GM18907 (cell line): Measurements from ENCODE around the gene GALNT14.

Experiments used
- ATAC-seq: cut with Tn5 transposase; IDR thresholded peaks from one replicate; pipeline ENCODE4 v1.9.1; 2021; ENCODE audit warnings: mild to moderate bottlenecking, moderate library complexity; ENCODE audit not compliant: unreplicated experiment

GALNT14 gene

GRCh38 chr2:31058096-31059035 is 79.9 kb downstream of the GALNT14 start:
- no peak for ATAC-seq

DNA sequence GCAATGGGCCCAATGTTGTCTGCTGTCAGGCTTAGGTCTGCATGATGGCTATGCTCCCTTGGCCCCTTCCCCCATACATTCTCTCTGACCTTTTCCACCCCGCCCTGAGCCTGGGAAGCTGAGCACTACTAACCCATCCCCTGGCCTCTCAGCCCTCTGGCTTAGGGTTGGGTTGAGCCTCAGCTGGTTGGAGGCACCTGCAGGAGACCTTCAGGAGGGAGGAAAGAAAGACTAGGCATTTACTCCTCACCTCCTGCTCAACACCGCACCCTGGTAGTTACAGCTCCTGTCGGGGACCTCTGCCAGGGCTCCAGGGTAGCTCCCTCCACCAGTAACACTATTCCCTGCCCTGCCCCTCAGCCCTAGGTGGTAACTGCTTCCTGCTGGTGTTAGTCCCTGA is 80.5 kb downstream of the GALNT14 start:
- ATAC-seq, result no peak

GRCh38 chr2:31055938-31056337 is 82.3 kb downstream of the GALNT14 start:
- no peak for ATAC-seq

GRCh38 chr2:31054842-31055388 is 83.3 kb downstream of the GALNT14 start:
- ATAC-seq, result no peak

GRCh38 chr2:31053929-31054782 is 84.1 kb downstream of the GALNT14 start:
- ATAC-seq, result no peak

- ATAC-seq, result no peak
Observed at GRCh38 chr2:31052284-31052683, 86.0 kb downstream of the GALNT14 start.

DNA sequence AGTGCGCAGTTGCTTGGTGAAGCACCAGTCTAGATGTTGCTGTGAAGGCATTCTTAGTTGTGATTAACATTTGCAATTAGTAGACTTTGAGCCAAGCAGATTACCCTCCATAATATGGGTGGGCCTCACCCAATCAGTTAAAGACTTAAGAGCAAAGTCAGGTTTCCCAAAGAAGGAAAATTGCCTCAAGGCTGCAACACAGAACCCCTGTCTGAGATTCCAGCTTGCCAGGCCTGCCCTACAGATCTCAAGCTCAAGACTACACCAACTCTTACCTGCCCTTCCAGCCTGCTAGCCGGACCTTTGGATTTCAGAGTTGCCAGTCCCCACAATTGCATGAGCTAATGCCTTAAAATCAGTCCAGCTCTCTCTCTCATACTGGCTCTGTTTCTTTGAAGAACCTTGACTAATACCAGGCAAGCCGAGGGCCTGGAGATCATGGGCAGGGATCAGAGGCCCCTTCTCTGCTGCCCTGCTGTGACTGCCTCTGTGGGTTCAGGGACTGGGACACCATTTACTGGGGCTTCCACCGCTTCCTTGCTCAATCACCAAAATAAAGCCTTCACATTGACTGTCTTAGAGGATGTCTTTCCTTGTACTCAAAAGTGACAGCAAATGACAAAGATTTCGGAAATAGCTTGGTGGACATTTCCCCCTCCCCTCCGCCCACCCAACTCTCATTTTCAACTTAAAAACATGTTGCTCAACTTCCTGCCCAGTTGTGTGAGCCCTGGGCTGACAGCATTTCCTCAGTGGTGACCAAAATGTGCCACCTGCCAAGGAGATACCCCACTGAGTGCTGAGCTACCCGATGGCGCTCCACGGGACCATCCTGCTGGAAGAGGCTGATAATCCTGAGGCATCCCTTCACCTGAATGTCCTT is 86.7 kb downstream of the GALNT14 start:
- ATAC-seq, result no peak

DNA sequence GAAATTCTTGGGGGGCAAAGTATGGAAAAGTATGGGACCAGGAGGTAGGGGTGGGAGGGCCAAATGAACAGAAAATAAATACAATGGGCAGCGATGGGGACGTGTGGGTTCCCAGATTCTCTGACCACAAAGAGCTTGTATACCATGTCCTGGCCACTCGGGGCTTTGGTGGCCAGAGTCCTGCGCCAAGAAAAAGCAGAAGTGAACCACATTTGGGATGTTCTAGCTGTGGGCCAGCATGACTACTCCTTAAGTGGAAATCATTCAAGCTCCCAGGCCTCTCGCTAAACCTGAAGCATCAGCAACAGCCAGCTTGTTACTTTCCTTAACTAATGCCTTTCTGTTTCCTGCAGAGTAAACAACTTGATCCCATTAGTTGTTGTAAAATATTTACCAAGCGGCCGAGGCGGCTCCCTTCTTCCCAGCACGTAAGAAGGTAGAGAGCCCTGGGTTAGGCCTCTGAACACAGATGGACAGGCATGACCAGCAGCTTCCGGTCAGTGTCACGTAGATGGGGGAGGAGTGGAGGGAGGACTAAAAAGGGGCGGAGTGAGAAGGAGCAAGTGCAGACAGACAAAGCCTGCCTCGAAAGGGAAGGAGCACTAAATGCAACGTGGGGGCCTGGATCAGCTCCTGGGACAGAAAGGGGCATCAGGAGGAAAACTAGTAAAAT is 88.2 kb downstream of the GALNT14 start:
- no peak for ATAC-seq

GRCh38 chr2:31049264-31049663 is 89.0 kb downstream of the GALNT14 start:
- ATAC-seq, result no peak

DNA sequence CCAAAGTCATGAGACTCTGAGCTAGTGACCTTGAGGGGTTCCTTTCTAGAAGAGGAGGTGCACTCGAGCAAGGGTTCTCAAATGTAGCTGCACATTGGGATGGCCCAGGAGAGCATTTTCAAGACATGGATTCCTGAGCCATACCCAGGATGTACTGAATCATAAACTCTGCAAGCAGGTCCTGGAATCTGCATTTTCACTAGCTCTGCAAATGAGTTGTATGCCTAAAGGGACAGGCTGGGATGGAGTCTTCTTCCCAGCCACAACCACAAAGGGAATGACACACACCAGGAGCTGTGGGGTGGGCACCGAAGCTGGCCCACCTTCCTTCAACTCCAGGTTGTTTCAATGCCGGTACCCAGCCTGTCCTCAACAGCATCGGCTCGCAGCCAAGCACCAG is 90.6 kb downstream of the GALNT14 start:
- ATAC-seq, result no peak

GRCh38 chr2:31038385-31038784 is 99.9 kb downstream of the GALNT14 start:
- no peak for ATAC-seq

- ATAC-seq, result no peak
Observed at GRCh38 chr2:31037058-31037457, 101.2 kb downstream of the GALNT14 start.

- no peak for ATAC-seq
Observed at GRCh38 chr2:31033032-31033431, 105.2 kb downstream of the GALNT14 start.

DNA sequence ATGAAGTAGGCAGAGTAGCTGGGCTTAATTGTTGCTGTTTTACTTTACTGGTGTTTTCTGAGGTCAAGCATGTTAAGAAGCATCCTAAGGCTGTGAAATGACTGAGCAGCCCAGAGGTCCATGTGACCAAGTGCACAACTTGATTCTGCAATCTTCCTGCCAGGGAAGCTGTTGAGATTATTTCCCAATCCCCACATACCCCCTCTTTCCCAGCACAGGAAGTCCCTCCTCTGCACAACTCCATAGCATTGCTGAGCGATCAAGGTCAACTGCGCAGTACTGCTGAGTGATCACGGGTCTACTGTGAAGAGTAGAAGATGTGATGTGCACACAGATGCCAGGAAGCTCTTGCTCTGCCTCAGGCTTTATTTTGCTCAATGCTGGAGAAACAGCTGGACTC is 105.8 kb downstream of the GALNT14 start:
- ATAC-seq, result no peak

GRCh38 chr2:31031132-31031706 is 107.0 kb downstream of the GALNT14 start:
- ATAC-seq, result no peak

DNA sequence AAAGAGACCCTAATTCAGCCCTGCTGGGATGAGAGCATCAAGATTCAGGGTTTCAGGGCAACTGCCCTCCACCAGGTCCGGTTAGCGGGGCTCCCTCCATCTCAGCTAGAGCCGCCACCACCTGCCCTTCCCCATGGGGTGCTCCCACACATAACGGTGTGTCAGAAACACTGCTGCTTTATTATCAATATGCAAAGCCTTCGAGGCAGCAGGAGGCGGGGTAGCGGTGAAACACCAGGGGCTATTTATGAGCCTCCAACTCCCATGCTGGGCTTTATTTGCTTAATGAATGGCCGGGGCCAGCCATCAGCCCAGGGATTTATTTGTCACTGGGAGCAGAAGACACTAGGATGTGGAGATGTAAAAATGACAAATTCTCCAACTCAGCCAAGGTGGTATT is 109.8 kb downstream of the GALNT14 start:
- no peak for ATAC-seq

- no peak for ATAC-seq
Observed at GRCh38 chr2:31027549-31027948, 110.7 kb downstream of the GALNT14 start.

- ATAC-seq, result no peak
Observed at GRCh38 chr2:31023541-31023940, 114.7 kb downstream of the GALNT14 start.

- ATAC-seq, result no peak
Observed at GRCh38 chr2:31020713-31021112, 117.5 kb downstream of the GALNT14 start.

- ATAC-seq, result no peak
Observed at GRCh38 chr2:31018280-31018679, 120.0 kb downstream of the GALNT14 start.
